A673 (cell line): ENCODE data around the gene TTLL8. TPM values are rescaled to one million over a fixed set of nuclear protein-coding genes. Genes with fewer than 3 reads are reported as not detected.

ENCODE experiments used
- BruUV-seq: library from RNA; stranded (reverse); fragments of 400-500 nt; replicated peaks from 2 replicates; lab custom pipeline; 2021; lab: Mats Ljungman, UMichigan
- CTCF ChIA-PET: fragments of 300-600 bp; sonication (Branson Sonifier 250); formaldehyde crosslinking; loops from one replicate; lab custom pipeline; 2022; ENCODE audit warnings: antibody characterized with exemption; lab: Charles Lee
- POLR2A ChIA-PET: fragments of 300-600 bp; sonication (Branson Sonifier 250); formaldehyde crosslinking; loops from one replicate; lab custom pipeline; 2022; ENCODE audit warnings: antibody characterized with exemption; ENCODE audit not compliant: low non-redundant PET; lab: Charles Lee
- DNase-seq: peaks from one replicate; pipeline ENCODE4 v3.0.0-alpha.2; 2015; ENCODE audit warnings: low spot score
- H3K27ac ChIP-seq: fragments of 200-600 bp; sonication (generic); 2 replicates; pipeline ENCODE4 v1.5.1; 2016; ENCODE audit warnings: mixed run types, low read depth, mild to moderate bottlenecking, mixed read lengths, antibody characterized with exemption, low read length; ENCODE audit not compliant: poor library complexity, severe bottlenecking
- H3K27me3 ChIP-seq: fragments of 200-600 bp; sonication (generic); replicated peaks from 2 replicates; pipeline ENCODE4 v1.6.1; 2017; ENCODE audit warnings: mixed run types, low read depth, mild to moderate bottlenecking, mixed read lengths, antibody characterized with exemption, low read length; ENCODE audit not compliant: insufficient read depth, poor library complexity
- H3K36me3 ChIP-seq: fragments of 200-600 bp; sonication (generic); 2 replicates; pipeline ENCODE4 v1.6.1; 2016; ENCODE audit warnings: mixed run types, mild to moderate bottlenecking, mixed read lengths, antibody characterized with exemption, low read length; ENCODE audit not compliant: insufficient read depth, poor library complexity, severe bottlenecking
- H3K4me1 ChIP-seq: fragments of 200-600 bp; sonication (generic); 2 replicates; pipeline ENCODE4 v1.6.1; 2017; ENCODE audit warnings: mixed run types, mild to moderate bottlenecking, mixed read lengths, antibody characterized with exemption, low read length; ENCODE audit not compliant: insufficient read depth, poor library complexity, severe bottlenecking
- H3K4me3 ChIP-seq: fragments of 200-600 bp; sonication (generic); 2 replicates; pipeline ENCODE4 v1.5.1; 2016; ENCODE audit warnings: low read depth, mixed run types, mild to moderate bottlenecking, mixed read lengths, low read length; ENCODE audit not compliant: poor library complexity, severe bottlenecking
- H3K9me3 ChIP-seq: fragments of 200-600 bp; sonication (generic); 2 replicates; pipeline ENCODE4 v1.6.1; 2016; ENCODE audit warnings: mixed run types, low read depth, mild to moderate bottlenecking, mixed read lengths, antibody characterized with exemption, low read length; ENCODE audit not compliant: poor library complexity, severe bottlenecking
- CTCF ChIP-seq: fragments of 300-800, 200-600 bp; sonication (generic); conservative IDR thresholded peaks from 2 replicates; pipeline ENCODE4 v1.5.1; 2017; ENCODE audit warnings: low read depth, mild to moderate bottlenecking, antibody characterized with exemption, low read length, moderate library complexity, mixed read lengths
- EZH2 ChIP-seq: fragments of 200-600 bp; sonication (generic); IDR thresholded peaks from 2 replicates; pipeline ENCODE4 v1.6.1; 2017; ENCODE audit warnings: borderline replicate concordance, low read depth, mild to moderate bottlenecking, mixed read lengths, antibody characterized with exemption, low read length; ENCODE audit not compliant: poor library complexity, severe bottlenecking
- intact Hi-C: fragments of 100-400 bp; cut with micrococcal nuclease; formaldehyde crosslinking; loops from one replicate; pipeline ENCODE4 v1.10.0; 2022; ENCODE audit not compliant: unreplicated experiment
- total RNA-seq: library from RNA; stranded (reverse); gene quantifications from 2 replicates; pipeline ENCODE4 v1.2.3, GENCODE V29; 2021

Gene TTLL8
- total RNA-seq, 1 experiment from 2014 or later: not detected

- ChIA-PET POLR2A (no interaction called here), CTCF (no interaction called here)
- no peak overlapping the region for H3K27ac ChIP-seq
- TF ChIP-seq EZH2: no peak
- TF ChIP-seq CTCF: no peak
- no peak for DNase-seq
- H3K9me3 ChIP-seq: no peaks in the 10 kb centered on the region
- no TSS peak for BruUV-seq
- peaks cover 11% of the 10 kb centered on the region for H3K4me1 ChIP-seq
- intact Hi-C loops: no loop called here
- H3K27me3 ChIP-seq: peaks cover 16% of the 10 kb centered on the region
- H3K4me3 ChIP-seq: no peak overlapping the region
- no peaks in the 10 kb centered on the region for H3K36me3 ChIP-seq
Observed at GRCh38 chr22:50057278-50058060, 629 bp downstream of the TTLL8 start.

- Histone ChIP-seq H3K4me3 (no peak overlapping the region), H3K27me3 (peaks cover 16% of the 10 kb centered on the region), H3K9me3 (no peaks in the 10 kb centered on the region), H3K36me3 (no peaks in the 10 kb centered on the region), H3K27ac (no peak overlapping the region), H3K4me1 (peaks cover 11% of the 10 kb centered on the region)
- no peak for DNase-seq
- TF ChIP-seq CTCF: no peak
- no peak for TF ChIP-seq EZH2
- ChIA-PET CTCF (no interaction called here), POLR2A (no interaction called here)
- intact Hi-C loops: no loop called here
- no TSS peak for BruUV-seq
Observed at GRCh38 chr22:50056214-50056972, 1.7 kb downstream of the TTLL8 start.

- CTCF ChIA-PET: no interaction called here
- DNase-seq: no peak
- peaks cover 9% of the 10 kb centered on the region for H3K27me3 ChIP-seq
- no TSS peak for BruUV-seq
- no peak overlapping the region for H3K4me3 ChIP-seq
- peaks cover 6% of the 10 kb centered on the region for H3K4me1 ChIP-seq
- intact Hi-C loops: no loop called here
- H3K9me3 ChIP-seq: no peaks in the 10 kb centered on the region
- H3K36me3 ChIP-seq: no peaks in the 10 kb centered on the region
- H3K27ac ChIP-seq: no peak overlapping the region
- no peak for TF ChIP-seq CTCF
- no peak for TF ChIP-seq EZH2
- POLR2A ChIA-PET: no interaction called here
Observed at GRCh38 chr22:50053861-50054260, 4.2 kb downstream of the TTLL8 start.
